RCC 7860 (cell line): ENCODE results near the gene SGIP1.
"Not testable (repeated sequence)": the region's sequence is repeated elsewhere in the genome, so short reads cannot be mapped to it uniquely, and the experiment has no call there.

Experiments used
- DNase-seq: peaks from one replicate; pipeline ENCODE4 v3.0.0-alpha.2; 2015; ENCODE audit warnings: low spot score
- FAIRE-seq: peaks from 2 replicates; lab custom pipeline; 2012; peaks lifted over from hg19 to GRCh38; lab: Jason Lieb, UNC

SGIP1 gene

GRCh38 chr1:66723985-66724384 lies 190.0 kb downstream of the SGIP1 start:
- DNase-seq (no peak), FAIRE-seq (no peak)

DNA sequence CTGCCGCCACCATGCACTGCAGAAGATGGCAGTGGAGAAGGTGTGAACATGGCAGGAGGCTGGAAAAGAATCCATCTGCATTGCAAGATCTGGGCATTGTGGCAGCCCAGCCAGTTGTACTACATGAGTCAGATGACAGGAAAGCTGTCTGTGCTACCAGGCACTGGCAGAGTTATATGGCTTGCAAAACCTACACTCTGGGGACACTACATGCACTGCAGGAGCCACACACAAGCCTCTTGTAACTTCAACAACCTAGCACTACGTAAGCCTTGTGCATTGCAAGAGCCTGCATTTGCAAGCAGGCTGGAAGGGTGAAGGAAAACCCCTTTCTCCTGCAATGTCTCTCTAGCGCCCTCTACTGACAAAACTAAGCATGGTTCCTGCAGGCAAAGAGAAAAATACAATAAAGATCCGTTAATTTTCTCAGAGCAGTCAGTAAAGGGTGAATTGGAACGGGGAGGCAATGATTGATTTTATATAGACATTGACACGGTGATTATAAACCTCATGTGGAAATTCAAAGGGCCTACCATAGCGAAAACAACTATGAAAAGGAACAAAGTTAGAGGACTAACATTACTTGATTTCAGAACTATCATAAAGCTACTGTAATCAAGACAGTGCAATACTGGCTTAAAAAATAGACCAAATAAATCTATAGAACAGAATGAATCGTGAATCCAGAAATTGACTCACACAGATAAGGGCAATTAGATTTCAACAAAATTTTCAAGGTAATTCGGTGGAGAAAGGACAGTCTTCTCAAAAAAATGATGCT lies 192.1 kb downstream of the SGIP1 start:
- DNase-seq = peak; percentile 29
- no peak for FAIRE-seq

- FAIRE-seq = no peak
- DNase-seq = no peak
Measured at GRCh38 chr1:66728021-66728420, 194.1 kb downstream of the SGIP1 start.

DNA sequence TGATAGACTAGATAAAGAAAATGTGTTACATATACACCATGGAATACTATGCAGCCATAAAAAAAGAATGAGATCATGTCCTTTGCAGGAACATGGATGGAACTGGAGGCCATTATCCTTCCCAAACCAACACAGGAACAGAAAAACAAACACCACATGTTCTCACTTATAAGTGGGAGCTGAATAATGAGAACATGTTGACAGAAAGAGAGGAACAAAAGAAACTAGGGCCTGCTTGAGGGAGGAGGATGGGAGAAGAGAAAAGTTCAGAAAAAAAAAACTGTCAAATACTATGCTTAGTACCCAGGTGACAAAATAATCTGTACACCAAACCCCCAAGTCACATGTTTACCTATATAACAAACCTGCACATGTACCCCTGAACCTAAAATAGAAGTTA lies 194.8 kb downstream of the SGIP1 start:
- not testable (repeated sequence) for DNase-seq, FAIRE-seq

- no peak for FAIRE-seq
- no peak for DNase-seq
Measured at GRCh38 chr1:66729119-66729518, 195.2 kb downstream of the SGIP1 start.

DNA sequence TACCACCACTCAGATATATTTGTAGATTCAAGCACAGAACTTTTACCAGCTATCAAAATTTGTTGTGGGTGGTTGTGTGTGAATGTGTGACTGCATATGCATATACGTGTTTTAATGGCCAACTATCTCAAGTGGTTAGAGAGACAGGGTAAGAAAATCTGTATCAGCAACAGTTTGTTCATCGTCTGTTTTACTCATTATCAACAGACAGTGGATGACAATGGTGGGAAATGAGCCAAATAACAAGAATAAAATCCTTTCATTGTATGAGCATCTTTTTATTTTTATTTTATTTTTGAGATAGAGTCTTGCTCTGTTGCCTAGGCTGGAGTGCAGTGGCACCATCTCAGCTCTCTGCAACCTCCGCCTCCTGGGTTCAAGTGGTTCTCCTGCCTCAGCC lies 195.6 kb downstream of the SGIP1 start:
- DNase-seq = no peak
- no peak for FAIRE-seq

DNA sequence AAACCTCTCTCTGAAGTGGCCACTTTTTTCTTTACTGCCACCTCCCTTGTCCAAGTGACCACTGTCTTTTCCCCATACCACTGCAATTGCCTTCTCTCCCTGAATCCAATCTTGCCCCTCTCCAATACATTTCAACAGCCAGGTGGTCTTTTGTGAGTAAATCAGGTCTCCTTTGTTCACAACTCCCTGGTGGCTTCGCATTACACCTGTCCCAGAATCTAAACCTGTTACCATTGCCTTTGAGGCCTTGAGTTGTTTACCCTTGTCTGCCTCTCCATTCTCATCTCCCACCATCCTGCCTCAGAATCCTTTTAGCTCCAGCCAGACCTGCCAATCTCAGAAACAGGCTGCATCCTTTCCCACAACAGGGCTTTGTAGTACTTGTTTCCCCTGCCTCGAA lies 196.5 kb downstream of the SGIP1 start:
- no peak for FAIRE-seq
- DNase-seq = no peak

GRCh38 chr1:66731170-66731865 lies 197.4 kb downstream of the SGIP1 start:
- DNase-seq (no peak), FAIRE-seq (no peak)

GRCh38 chr1:66732407-66733166 lies 198.6 kb downstream of the SGIP1 start:
- FAIRE-seq (peak; percentile 49), DNase-seq (peak; percentile 22)

- no peak for DNase-seq
- no peak for FAIRE-seq
Measured at GRCh38 chr1:66733348-66734017, 199.5 kb downstream of the SGIP1 start.

DNA sequence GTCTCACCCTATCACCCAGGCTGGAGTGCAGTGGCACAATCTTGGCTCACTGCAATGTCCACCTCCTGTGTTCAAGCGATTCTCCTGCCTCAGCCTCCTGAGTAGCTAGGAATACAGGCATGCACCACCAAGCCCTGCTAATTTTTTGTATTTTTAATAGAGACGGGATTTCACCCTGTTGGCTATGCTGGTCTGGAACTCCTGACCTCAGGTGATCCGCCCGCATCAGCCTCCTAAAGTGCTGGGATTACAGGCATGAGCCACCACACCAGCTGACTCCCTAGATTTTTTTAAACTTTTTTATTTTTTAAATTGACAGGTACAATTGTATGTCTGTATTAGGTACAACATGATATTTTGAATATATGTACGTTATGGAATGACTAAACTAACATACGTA lies 200.6 kb downstream of the SGIP1 start:
- DNase-seq = not testable (repeated sequence)

GRCh38 chr1:66737836-66738235 lies 203.9 kb downstream of the SGIP1 start:
- FAIRE-seq = no peak
- no peak for DNase-seq

More for the DNA sequence above, 200.6 kb downstream of the SGIP1 start:
- not testable (repeated sequence) for FAIRE-seq

DNA sequence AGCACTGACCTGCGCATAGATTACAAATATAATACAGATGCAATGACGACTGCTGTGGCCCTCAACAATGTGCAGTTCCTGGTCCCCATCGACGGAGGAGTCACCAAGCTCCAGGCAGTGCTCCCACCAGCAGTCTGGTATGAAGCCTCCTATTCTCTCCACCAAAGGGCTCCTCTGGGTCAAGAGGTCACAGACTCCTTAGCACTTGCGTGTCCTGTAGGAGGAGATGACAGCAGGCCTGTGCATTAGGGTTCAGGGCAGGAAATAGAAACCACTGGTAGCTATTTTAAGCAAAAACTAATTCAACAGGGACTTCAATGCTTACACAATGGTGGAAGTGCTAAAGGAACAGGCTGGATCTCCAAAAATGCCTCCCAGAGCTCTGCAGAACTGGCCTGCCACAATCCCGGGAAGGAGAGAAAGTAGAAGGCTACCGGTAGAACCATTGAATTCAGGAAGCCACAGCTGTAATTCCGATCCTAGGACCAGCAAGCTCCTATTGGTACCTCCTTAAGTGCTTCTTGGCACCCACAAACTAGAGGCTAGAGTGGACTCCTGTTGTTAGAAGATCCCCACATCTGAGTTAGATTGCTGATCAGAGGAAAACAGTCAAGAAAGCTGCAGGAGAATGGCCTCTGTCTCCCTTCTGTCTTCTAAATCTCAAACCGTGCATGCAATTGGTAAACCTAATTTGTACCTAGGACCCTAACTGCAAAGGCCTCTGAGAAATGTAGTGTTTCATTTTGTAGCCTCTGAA lies 205.6 kb downstream of the SGIP1 start:
- FAIRE-seq (no peak), DNase-seq (no peak)

DNA sequence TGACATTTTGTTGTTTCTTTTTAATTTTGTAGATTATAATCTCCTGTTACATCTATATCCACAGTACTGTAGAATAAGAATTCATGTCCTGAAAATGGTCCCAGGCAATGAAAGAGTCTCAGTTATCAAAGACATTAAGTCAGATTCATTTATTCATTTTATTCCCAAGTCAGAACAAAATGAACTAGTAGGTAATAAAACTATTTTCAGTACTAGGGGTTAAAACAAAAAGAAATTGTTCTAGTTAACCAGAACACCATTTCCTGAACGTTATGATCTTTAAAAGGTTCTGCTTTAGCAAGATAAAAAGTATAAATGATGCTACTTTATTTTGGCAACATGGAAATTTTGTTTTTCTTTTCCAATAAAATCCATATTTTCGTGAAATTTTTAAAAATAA lies 211.5 kb downstream of the SGIP1 start:
- DNase-seq (no peak), FAIRE-seq (no peak)

GRCh38 chr1:66747501-66747900 lies 213.5 kb downstream of the SGIP1 start:
- no peak for FAIRE-seq
- DNase-seq = no peak

DNA sequence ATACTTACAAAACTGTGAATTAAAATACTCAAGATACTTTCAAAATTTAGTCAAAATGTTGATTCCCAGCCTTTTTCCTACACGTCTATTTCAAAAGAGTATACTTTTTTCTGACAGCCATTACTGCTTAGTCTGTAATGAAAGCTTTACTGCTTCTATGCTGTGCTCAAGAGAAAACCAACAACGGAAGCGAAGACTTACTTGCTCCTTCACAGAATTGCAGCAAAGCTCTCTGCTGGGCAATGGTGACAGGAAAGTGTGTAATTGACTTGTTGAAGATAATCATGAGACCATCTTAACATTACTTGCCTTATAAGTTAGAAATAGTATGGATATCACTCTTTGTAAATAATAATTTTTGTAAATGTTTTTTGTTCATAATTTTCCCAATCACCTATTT lies 216.6 kb downstream of the SGIP1 start:
- DNase-seq = no peak
- FAIRE-seq = no peak

DNA sequence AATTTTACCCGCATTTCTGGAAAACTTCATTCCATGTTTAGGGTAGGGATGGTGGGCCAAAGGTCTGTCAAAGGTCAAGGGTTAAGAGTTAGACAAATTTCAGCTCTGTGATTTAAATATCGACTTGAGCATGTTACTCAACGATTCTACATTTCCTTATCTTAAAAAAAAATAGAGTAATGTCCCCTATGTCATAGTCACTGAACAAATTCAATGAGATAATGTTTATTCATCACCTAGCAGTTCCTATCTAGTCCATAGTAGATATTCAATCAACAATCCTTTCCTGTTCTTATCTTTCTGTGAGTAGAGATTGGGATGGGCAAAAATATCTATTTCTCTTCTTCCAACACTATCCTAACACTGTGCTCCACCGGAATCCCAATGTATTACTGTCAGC lies 217.2 kb downstream of the SGIP1 start:
- DNase-seq (no peak), FAIRE-seq (no peak)

DNA sequence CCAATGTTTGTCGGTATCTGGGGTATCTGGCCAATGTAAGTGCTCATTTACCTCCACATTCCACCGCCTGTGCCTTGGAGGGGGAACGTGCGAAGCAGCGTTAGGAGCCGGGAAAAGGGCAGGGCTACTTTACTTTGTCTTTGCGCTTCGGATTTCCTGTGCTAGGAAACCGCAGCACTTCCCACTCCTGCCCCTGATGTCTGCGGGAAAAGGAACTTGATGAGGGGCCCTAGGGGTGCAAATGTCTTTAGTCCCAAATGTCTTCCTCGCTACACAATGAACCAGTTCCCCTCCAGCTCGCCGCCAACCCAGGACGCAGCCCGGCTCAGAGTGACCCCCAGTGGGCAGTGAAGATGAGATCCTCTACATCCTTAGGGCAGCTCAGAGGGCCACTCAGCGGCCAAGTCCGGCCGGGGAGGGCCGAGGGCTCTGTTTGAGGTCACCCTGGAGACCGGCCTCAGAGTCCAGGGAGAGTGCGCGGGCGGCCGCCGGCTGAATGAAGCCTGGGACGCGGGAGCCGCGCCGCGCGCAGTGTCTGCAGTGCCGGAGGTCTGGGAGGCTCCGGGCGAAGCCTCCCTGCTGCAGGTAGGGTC lies 218.1 kb downstream of the SGIP1 start, which contains the start of gene DYNLT5:
TSS of gene DYNLT5 (plus strand) at position 460 of the 593 bp plus-strand sequence. CDS start 2,200 bp downstream, outside the sequence.
- FAIRE-seq (no peak), DNase-seq (no peak)

- DNase-seq (no peak), FAIRE-seq (no peak)
Measured at GRCh38 chr1:66752671-66753371, 218.9 kb downstream of the SGIP1 start.
